HepG2 (cell line): Measurements from ENCODE around the gene ZNF512B. TPM values are rescaled to one million over a fixed set of nuclear protein-coding genes. Genes with fewer than 3 reads are reported as not detected.

ENCODE experiments used
- ETV5 ChIP-seq: IDR thresholded peaks from 2 replicates; pipeline ENCODE4 v1.6.1; 2018; ENCODE audit warnings: missing biosample characterization, missing genetic modification reagents, inconsistent platforms, borderline replicate concordance
- FOXC1 ChIP-seq: sonication (generic); formaldehyde crosslinking; IDR thresholded peaks from 2 replicates; pipeline ENCODE4 v1.8.0; 2022; ENCODE audit warnings: mild to moderate bottlenecking, missing genetic modification reagents, borderline replicate concordance
- FOXK1 ChIP-seq: sonication (generic); formaldehyde crosslinking; IDR thresholded peaks from 2 replicates; pipeline ENCODE4 v1.4.0; 2020; ENCODE audit warnings: low read depth, missing genetic modification reagents, borderline replicate concordance
- GABPA ChIP-seq, 2 experiments: IDR thresholded peaks; 2 replicates each; pipeline ENCODE4 v1.6.1; 2011 to 2016; ENCODE audit warnings: low read depth in 2 of 2, low read length in 1 of 2, missing biosample characterization in 1 of 2, missing genetic modification characterization in 1 of 2
- GATAD2A ChIP-seq: IDR thresholded peaks from 2 replicates; pipeline ENCODE4 v1.6.1; 2016
- HIVEP1 ChIP-seq: sonication (generic); formaldehyde crosslinking; IDR thresholded peaks from 2 replicates; pipeline ENCODE4 v1.4.0; 2020; ENCODE audit warnings: mild to moderate bottlenecking, missing genetic modification reagents
- HNF4A ChIP-seq: sonication (generic); formaldehyde crosslinking; IDR thresholded peaks from 2 replicates; pipeline ENCODE4 v1.4.0; 2020; ENCODE audit warnings: missing genetic modification reagents
- IRX3 ChIP-seq: sonication (generic); formaldehyde crosslinking; IDR thresholded peaks from 2 replicates; pipeline ENCODE4 v1.8.1; 2023; ENCODE audit warnings: mild to moderate bottlenecking, low read depth, missing genetic modification reagents, borderline replicate concordance
- KDM5A ChIP-seq: fragments of 200-600 bp; sonication (generic); IDR thresholded peaks from 2 replicates; pipeline ENCODE4 v1.7.0; 2018; ENCODE audit warnings: antibody characterized with exemption, mild to moderate bottlenecking, low read length, borderline replicate concordance
- PITX1 ChIP-seq: sonication (generic); formaldehyde crosslinking; IDR thresholded peaks from 2 replicates; pipeline ENCODE4 v1.5.1; 2020; ENCODE audit warnings: mild to moderate bottlenecking, missing genetic modification reagents
- SOX13 ChIP-seq, 3 experiments: fragments of 450-650 bp in 1 of 3; sonication (generic) in 1 of 3; formaldehyde crosslinking in 1 of 3; IDR thresholded peaks in 2 of 3; conservative IDR thresholded peaks in 1 of 3; 2 replicates each; pipeline versions ENCODE4 v1.5.0 to v1.6.1; 2016 to 2020; ENCODE audit warnings: antibody characterized with exemption in 1 of 3, mild to moderate bottlenecking in 1 of 3, missing compliant biosample characterization in 1 of 3, missing genetic modification reagents in 1 of 3, moderate library complexity in 1 of 3
- TOPORS ChIP-seq: sonication (generic); formaldehyde crosslinking; IDR thresholded peaks from 2 replicates; pipeline ENCODE4 v1.8.0; 2023; ENCODE audit warnings: mild to moderate bottlenecking, missing genetic modification reagents
- ZNF10 ChIP-seq: sonication (generic); formaldehyde crosslinking; IDR thresholded peaks from 2 replicates; pipeline ENCODE4 v1.4.0; 2020; ENCODE audit warnings: mild to moderate bottlenecking, low read depth, missing genetic modification reagents, borderline replicate concordance
- ZNF564 ChIP-seq: sonication (generic); formaldehyde crosslinking; IDR thresholded peaks from 2 replicates; pipeline ENCODE4 v1.8.1; 2023; ENCODE audit warnings: mild to moderate bottlenecking, missing genetic modification reagents
- ZNF720 ChIP-seq: sonication (generic); formaldehyde crosslinking; IDR thresholded peaks from 2 replicates; pipeline ENCODE4 v1.4.0; 2020; ENCODE audit warnings: missing genetic modification reagents
- polyA plus RNA-seq, 8 experiments: library from polyadenylated mRNA; depleted of rRNA in 3 of 8; stranded (reverse) in 7 of 8; unstranded in 1 of 8; fragments of >200 nt; fragmentation: Illumina TruSeq in 4 of 8; extraction: Trizol in 4 of 8; gene quantifications; 2 replicates each; pipeline versions ENCODE4 v1.2.1 to v1.2.3, GENCODE V29; 2011 to 2016; ENCODE audit warnings: low read depth in 4 of 8, missing spikeins in 1 of 8, mixed read lengths in 1 of 8; ENCODE audit not compliant: insufficient read depth in 1 of 8
- total RNA-seq, 5 experiments: library from RNA; depleted of rRNA; stranded (reverse); fragments of >200 nt; fragmentation: Illumina TruSeq; extraction: Trizol; gene quantifications; 2 replicates each; pipeline ENCODE4 v1.2.3, GENCODE V29; 2016; ENCODE audit warnings: low read depth in 1 of 5
- TF ChIP-seq, protein P1 (sequence below): sonication (generic); formaldehyde crosslinking; IDR thresholded peaks from 2 replicates; pipeline ENCODE4 v1.4.0; 2020; ENCODE audit warnings: mild to moderate bottlenecking, missing genetic modification reagents
- TF ChIP-seq, protein P2 (sequence below): IDR thresholded peaks from 2 replicates; pipeline ENCODE4 v1.6.1; 2016; ENCODE audit warnings: mild to moderate bottlenecking
- TF ChIP-seq, protein P3 (sequence below): sonication (generic); formaldehyde crosslinking; IDR thresholded peaks from 2 replicates; pipeline ENCODE4 v1.4.0; 2020; ENCODE audit warnings: missing genetic modification reagents
- TF ChIP-seq, protein P4 (sequence below): sonication (generic); formaldehyde crosslinking; IDR thresholded peaks from 2 replicates; pipeline ENCODE4 v1.4.0; 2020; ENCODE audit warnings: mild to moderate bottlenecking, missing genetic modification reagents
- TF ChIP-seq, protein P5 (sequence below): IDR thresholded peaks from 2 replicates; pipeline ENCODE4 v1.6.1; 2016; ENCODE audit warnings: mild to moderate bottlenecking, missing biosample characterization, missing genetic modification reagents

Gene ZNF512B
- total and polyA plus RNA-seq, 2 of the 13 experiments (the other 11 are each of a cell fraction or from before 2014, with no cell fraction given), result 11.5 to 30.6 TPM

DNA sequence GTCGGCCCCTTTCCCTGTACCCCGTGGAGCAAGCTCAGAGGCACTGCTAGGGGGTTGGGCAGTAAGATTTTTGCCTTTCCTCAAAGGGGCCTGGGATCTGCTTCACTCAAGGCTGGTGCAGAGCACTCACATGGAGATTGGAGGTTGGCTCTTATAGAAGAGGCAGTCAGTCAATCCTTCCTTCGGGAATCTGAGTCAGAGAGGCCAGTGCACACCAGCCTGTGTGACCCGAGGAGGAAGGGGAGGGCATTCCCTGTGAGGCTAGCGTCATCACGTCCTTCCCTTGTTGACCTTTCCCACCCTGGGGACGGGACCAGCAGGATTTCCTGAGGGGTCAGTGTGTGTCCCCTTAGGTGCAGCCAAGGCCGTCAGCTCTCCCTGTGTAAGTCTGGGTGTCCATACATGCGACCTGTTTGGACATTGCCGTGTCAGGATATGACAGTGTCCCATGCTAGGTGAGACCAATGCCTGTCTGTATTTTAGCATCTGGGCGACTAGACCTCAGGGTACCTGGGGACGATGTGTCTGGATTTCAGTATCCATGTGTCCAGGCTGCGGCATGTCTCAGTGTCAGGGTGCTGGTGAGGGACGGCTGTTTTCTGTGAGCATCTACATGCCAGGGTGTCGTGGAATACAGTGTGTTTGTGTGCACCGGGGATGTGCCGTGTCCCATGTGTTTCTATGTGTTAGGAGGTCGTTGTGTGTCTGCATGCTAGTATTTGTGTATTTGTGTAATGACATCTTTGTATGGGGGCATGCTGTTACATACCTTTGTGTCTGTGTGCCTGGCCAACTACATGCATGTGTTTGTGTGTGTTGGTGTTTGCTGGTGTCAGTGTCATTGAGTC is 2.8 kb upstream of the ZNF512B start (continued):
- TF ChIP-seq KDM5A (no peak), HNF4A (0 out of 2 replicates have a peak, but pooled peaks have one; percentile 16), SOX13 (IDR thresholded peaks at IDR 0.05) (no peak), SOX13 (CRISPR knock-in tag; conservative IDR thresholded peaks at IDR 0.05 in 1 of 2, IDR thresholded peaks at IDR 0.05 in 1 of 2) (no peak), FOXC1 (CRISPR knock-in tag) (0 out of 2 replicates have a peak, but pooled peaks have one; percentile 46), ZNF720 (no peak), TOPORS (CRISPR knock-in tag) (0 out of 2 replicates have a peak, but pooled peaks have one; percentile 27), GATAD2A (CRISPR knock-in tag) (peak; percentile 37; the same call in 1 of the 2 replicates), ZNF10 (CRISPR knock-in tag) (no peak), ZNF564 (CRISPR knock-in tag) (no peak), ETV5 (CRISPR knock-in tag) (peak; percentile 51; the same call in 1 of the 2 replicates), PITX1 (CRISPR knock-in tag) (0 out of 2 replicates have a peak, but pooled peaks have one; percentile 24), FOXK1 (CRISPR knock-in tag) (peak; percentile 58; the same call in 1 of the 2 replicates), HIVEP1 (CRISPR knock-in tag) (peak; percentile 76), IRX3 (CRISPR knock-in tag) (no peak), GABPA (IDR thresholded peaks at IDR 0.05; ENCODE audit: low read depth, low read length) (no peak), GABPA (CRISPR knock-in tag; IDR thresholded peaks at IDR 0.05; ENCODE audit: low read depth) (peak; percentile 62)
- TF ChIP-seq, protein P1, sequence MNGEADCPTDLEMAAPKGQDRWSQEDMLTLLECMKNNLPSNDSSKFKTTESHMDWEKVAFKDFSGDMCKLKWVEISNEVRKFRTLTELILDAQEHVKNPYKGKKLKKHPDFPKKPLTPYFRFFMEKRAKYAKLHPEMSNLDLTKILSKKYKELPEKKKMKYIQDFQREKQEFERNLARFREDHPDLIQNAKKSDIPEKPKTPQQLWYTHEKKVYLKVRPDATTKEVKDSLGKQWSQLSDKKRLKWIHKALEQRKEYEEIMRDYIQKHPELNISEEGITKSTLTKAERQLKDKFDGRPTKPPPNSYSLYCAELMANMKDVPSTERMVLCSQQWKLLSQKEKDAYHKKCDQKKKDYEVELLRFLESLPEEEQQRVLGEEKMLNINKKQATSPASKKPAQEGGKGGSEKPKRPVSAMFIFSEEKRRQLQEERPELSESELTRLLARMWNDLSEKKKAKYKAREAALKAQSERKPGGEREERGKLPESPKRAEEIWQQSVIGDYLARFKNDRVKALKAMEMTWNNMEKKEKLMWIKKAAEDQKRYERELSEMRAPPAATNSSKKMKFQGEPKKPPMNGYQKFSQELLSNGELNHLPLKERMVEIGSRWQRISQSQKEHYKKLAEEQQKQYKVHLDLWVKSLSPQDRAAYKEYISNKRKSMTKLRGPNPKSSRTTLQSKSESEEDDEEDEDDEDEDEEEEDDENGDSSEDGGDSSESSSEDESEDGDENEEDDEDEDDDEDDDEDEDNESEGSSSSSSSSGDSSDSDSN (CRISPR knock-in tag), result peak; percentile 42
- TF ChIP-seq, protein P2, sequence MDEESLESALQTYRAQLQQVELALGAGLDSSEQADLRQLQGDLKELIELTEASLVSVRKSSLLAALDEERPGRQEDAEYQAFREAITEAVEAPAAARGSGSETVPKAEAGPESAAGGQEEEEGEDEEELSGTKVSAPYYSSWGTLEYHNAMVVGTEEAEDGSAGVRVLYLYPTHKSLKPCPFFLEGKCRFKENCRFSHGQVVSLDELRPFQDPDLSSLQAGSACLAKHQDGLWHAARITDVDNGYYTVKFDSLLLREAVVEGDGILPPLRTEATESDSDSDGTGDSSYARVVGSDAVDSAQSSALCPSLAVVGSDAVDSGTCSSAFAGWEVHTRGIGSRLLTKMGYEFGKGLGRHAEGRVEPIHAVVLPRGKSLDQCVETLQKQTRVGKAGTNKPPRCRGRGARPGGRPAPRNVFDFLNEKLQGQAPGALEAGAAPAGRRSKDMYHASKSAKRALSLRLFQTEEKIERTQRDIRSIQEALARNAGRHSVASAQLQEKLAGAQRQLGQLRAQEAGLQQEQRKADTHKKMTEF (CRISPR knock-in tag), result no peak
- TF ChIP-seq, protein P3, sequence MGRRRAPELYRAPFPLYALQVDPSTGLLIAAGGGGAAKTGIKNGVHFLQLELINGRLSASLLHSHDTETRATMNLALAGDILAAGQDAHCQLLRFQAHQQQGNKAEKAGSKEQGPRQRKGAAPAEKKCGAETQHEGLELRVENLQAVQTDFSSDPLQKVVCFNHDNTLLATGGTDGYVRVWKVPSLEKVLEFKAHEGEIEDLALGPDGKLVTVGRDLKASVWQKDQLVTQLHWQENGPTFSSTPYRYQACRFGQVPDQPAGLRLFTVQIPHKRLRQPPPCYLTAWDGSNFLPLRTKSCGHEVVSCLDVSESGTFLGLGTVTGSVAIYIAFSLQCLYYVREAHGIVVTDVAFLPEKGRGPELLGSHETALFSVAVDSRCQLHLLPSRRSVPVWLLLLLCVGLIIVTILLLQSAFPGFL (CRISPR knock-in tag), result no peak
- TF ChIP-seq, protein P4, sequence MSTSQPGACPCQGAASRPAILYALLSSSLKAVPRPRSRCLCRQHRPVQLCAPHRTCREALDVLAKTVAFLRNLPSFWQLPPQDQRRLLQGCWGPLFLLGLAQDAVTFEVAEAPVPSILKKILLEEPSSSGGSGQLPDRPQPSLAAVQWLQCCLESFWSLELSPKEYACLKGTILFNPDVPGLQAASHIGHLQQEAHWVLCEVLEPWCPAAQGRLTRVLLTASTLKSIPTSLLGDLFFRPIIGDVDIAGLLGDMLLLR, result peak; percentile 62; the same call in 1 of the 2 replicates
- TF ChIP-seq, protein P5, sequence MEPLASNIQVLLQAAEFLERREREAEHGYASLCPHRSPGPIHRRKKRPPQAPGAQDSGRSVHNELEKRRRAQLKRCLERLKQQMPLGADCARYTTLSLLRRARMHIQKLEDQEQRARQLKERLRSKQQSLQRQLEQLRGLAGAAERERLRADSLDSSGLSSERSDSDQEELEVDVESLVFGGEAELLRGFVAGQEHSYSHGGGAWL, result peak; percentile 21; the same call in 1 of the 2 replicates
